ENCODE results near the gene LYG1.
"Not testable (repeated sequence)": the region's sequence is repeated elsewhere in the genome, so short reads cannot be mapped to it uniquely, and the experiment has no call there.

DNA sequence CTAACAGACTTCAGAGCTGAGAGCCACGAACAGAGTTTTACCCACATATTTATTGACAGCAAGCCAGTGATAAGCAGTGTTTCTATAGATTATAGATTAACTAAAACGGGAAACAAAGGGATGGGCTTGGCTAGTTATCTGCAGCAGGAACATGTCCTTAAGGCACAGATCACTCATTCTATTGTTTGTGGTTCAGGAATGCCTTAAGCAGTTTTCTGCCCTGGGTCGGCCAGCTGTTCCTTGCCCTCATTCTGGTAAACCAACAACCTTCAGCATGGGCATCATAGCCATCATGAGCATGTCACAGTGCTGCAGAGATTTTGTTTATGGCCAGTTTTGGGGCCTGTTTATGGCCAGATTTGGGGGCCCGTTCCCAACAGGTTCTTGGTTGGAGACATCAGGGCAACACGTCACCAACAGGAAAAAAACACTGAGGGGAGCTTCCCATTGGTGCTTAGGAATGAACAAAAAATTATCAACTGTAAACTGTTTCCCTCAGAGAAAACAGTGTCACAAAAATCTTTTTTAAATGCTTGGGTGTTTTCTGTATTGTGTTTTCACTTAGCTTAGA, 22.7 kb downstream of the LYG1 start:
- TF ChIP-seq, protein P1, sequence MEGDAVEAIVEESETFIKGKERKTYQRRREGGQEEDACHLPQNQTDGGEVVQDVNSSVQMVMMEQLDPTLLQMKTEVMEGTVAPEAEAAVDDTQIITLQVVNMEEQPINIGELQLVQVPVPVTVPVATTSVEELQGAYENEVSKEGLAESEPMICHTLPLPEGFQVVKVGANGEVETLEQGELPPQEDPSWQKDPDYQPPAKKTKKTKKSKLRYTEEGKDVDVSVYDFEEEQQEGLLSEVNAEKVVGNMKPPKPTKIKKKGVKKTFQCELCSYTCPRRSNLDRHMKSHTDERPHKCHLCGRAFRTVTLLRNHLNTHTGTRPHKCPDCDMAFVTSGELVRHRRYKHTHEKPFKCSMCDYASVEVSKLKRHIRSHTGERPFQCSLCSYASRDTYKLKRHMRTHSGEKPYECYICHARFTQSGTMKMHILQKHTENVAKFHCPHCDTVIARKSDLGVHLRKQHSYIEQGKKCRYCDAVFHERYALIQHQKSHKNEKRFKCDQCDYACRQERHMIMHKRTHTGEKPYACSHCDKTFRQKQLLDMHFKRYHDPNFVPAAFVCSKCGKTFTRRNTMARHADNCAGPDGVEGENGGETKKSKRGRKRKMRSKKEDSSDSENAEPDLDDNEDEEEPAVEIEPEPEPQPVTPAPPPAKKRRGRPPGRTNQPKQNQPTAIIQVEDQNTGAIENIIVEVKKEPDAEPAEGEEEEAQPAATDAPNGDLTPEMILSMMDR (IDR thresholded peaks at IDR 0.05): not testable (repeated sequence)
- not testable (repeated sequence) for TF ChIP-seq POLR2A (IDR thresholded peaks at IDR 0.05)

Measured in Peyer's patch (tissue), 4 donors.